H9 (cell line): Measurements from ENCODE around the gene BICDL1. TPM values are rescaled to one million over a fixed set of nuclear protein-coding genes. Genes with fewer than 3 reads are reported as not detected.

Experiments
- DNase-seq: peaks from one replicate; pipeline ENCODE4 v3.0.0-alpha.2; 2017
- H2AFZ ChIP-seq: one replicate; pipeline ENCODE4 v1.6.1; 2013; ENCODE audit warnings: mild to moderate bottlenecking, low read length, control low read depth, moderate library complexity
- H2AK5ac ChIP-seq: 2 replicates; pipeline ENCODE4 v1.6.1; 2013; ENCODE audit warnings: low read length, control low read depth, mixed read lengths; ENCODE audit not compliant: insufficient read length
- H2BK120ac ChIP-seq: one replicate; pipeline ENCODE4 v1.6.1; 2013; ENCODE audit warnings: low read depth, mild to moderate bottlenecking, low read length, control low read depth, inconsistent platforms; ENCODE audit not compliant: poor library complexity, severe bottlenecking
- H2BK12ac ChIP-seq: 2 replicates; pipeline ENCODE4 v1.6.1; 2013; ENCODE audit warnings: low read length, control low read depth, mixed read lengths, low read depth; ENCODE audit not compliant: insufficient read length
- H2BK15ac ChIP-seq: 2 replicates; pipeline ENCODE4 v1.6.1; 2013; ENCODE audit warnings: low read depth, low read length, control low read depth
- H2BK20ac ChIP-seq: one replicate; pipeline ENCODE4 v1.6.1; 2013; ENCODE audit warnings: low read depth, mild to moderate bottlenecking, low read length, control low read depth, inconsistent platforms; ENCODE audit not compliant: poor library complexity, severe bottlenecking
- H2BK5ac ChIP-seq: 2 replicates; pipeline ENCODE4 v1.6.1; 2013; ENCODE audit warnings: low read length, control low read depth, mixed read lengths; ENCODE audit not compliant: insufficient read length
- H3K14ac ChIP-seq: 2 replicates; pipeline ENCODE4 v1.6.1; 2013; ENCODE audit warnings: low read length, control low read depth; ENCODE audit not compliant: insufficient read depth
- H3K18ac ChIP-seq: 2 replicates; pipeline ENCODE4 v1.6.1; 2013; ENCODE audit warnings: low read depth, mild to moderate bottlenecking, mixed read lengths, low read length, control low read depth; ENCODE audit not compliant: insufficient read length
- H3K23ac ChIP-seq: 2 replicates; pipeline ENCODE4 v1.6.1; 2013; ENCODE audit warnings: low read length, control low read depth, mixed read lengths, low read depth; ENCODE audit not compliant: insufficient read length
- H3K23me2 ChIP-seq: 2 replicates; pipeline ENCODE4 v1.6.1; 2013; ENCODE audit warnings: low read depth, mild to moderate bottlenecking, mixed read lengths, low read length, control low read depth; ENCODE audit not compliant: insufficient read length, poor library complexity, severe bottlenecking
- H3K27ac ChIP-seq: 2 replicates; pipeline ENCODE4 v1.5.1; 2013; ENCODE audit warnings: low read length, control low read depth, mixed read lengths, low read depth; ENCODE audit not compliant: insufficient read length
- H3K27me3 ChIP-seq: 2 replicates; pipeline ENCODE4 v1.6.1; 2013; ENCODE audit warnings: low read length, control low read depth, inconsistent platforms; ENCODE audit not compliant: insufficient read depth
- H3K4ac ChIP-seq: 2 replicates; pipeline ENCODE4 v1.6.1; 2013; ENCODE audit warnings: low read depth, mild to moderate bottlenecking, control low read depth, inconsistent platforms, low read length, moderate library complexity
- H3K4me1 ChIP-seq: 2 replicates; pipeline ENCODE4 v1.6.1; 2013; ENCODE audit warnings: low read length, control low read depth, inconsistent platforms; ENCODE audit not compliant: insufficient read depth
- H3K4me2 ChIP-seq: 2 replicates; pipeline ENCODE4 v1.6.1; 2013; ENCODE audit warnings: low read length, control low read depth, mixed read lengths; ENCODE audit not compliant: insufficient read length, insufficient read depth
- H3K56ac ChIP-seq: 2 replicates; pipeline ENCODE4 v1.6.1; 2013; ENCODE audit warnings: low read depth, mild to moderate bottlenecking, mixed read lengths, low read length, control low read depth; ENCODE audit not compliant: insufficient read length
- H3K79me1 ChIP-seq: 2 replicates; pipeline ENCODE4 v1.6.1; 2013; ENCODE audit warnings: low read depth, mild to moderate bottlenecking, moderate library complexity, low read length, control low read depth, inconsistent platforms; ENCODE audit not compliant: insufficient read depth, poor library complexity, severe bottlenecking
- H3K79me2 ChIP-seq: 2 replicates; pipeline ENCODE4 v1.6.1; 2013; ENCODE audit warnings: low read length, control low read depth, inconsistent platforms; ENCODE audit not compliant: insufficient read depth
- H3K9ac ChIP-seq: 2 replicates; pipeline ENCODE4 v1.6.1; 2013; ENCODE audit warnings: low read length, control low read depth, mixed read lengths; ENCODE audit not compliant: insufficient read length; ENCODE audit errors: extremely low read depth
- H3K9me3 ChIP-seq: one replicate; pipeline ENCODE4 v1.6.1; 2013; ENCODE audit warnings: low read depth, low read length, inconsistent platforms; ENCODE audit not compliant: control insufficient read depth
- H3T11ph ChIP-seq: one replicate; pipeline ENCODE4 v1.6.1; 2013; ENCODE audit warnings: mild to moderate bottlenecking, low read length, control low read depth, inconsistent platforms
- H4K20me1 ChIP-seq: one replicate; pipeline ENCODE4 v1.6.1; 2013; ENCODE audit not compliant: control insufficient read depth, insufficient read length, insufficient read depth
- H4K5ac ChIP-seq: 2 replicates; pipeline ENCODE4 v1.6.1; 2013; ENCODE audit warnings: low read depth, mild to moderate bottlenecking, mixed read lengths, low read length, control low read depth; ENCODE audit not compliant: insufficient read length
- H4K8ac ChIP-seq: replicated peaks from 2 replicates; pipeline ENCODE4 v1.6.1; 2013; ENCODE audit warnings: low read length, control low read depth, mixed read lengths, low read depth; ENCODE audit not compliant: insufficient read length
- H4K91ac ChIP-seq: 2 replicates; pipeline ENCODE4 v1.6.1; 2013; ENCODE audit warnings: low read depth, mild to moderate bottlenecking, moderate library complexity, mixed read lengths, low read length, control low read depth; ENCODE audit not compliant: insufficient read length
- H3K27ac Mint-ChIP-seq, 3 experiments: 2 replicates in 2 of 3; 3 replicates in 1 of 3; pipeline ENCODE4 v1.8.0; 2020 to 2021; ENCODE audit warnings: mixed read lengths in 3 of 3, mild to moderate bottlenecking in 1 of 3, moderate library complexity in 1 of 3
- H3K27me3 Mint-ChIP-seq: 2 replicates; pipeline ENCODE4 v1.8.0; 2021; ENCODE audit warnings: low read depth, mild to moderate bottlenecking, moderate library complexity, mixed read lengths
- H3K36me3 Mint-ChIP-seq, 3 experiments: 2 replicates in 2 of 3; 3 replicates in 1 of 3; pipeline ENCODE4 v1.8.0; 2020 to 2021; ENCODE audit warnings: low read depth in 3 of 3, mixed read lengths in 3 of 3; ENCODE audit not compliant: insufficient read depth in 1 of 3
- H3K4me1 Mint-ChIP-seq, 2 experiments: 2 replicates each; pipeline ENCODE4 v1.8.0; 2020; ENCODE audit warnings: mixed read lengths in 2 of 2
- H3K4me3 Mint-ChIP-seq, 2 experiments: 2 replicates in 1 of 2; 3 replicates in 1 of 2; pipeline ENCODE4 v1.8.0; 2020 to 2021; ENCODE audit warnings: mild to moderate bottlenecking in 2 of 2, mixed read lengths in 2 of 2, moderate library complexity in 1 of 2
- H3K9me3 Mint-ChIP-seq, 2 experiments: 2 replicates in 1 of 2; 3 replicates in 1 of 2; pipeline ENCODE4 v1.8.0; 2020; ENCODE audit warnings: mild to moderate bottlenecking in 2 of 2, mixed read lengths in 2 of 2, moderate library complexity in 1 of 2
- WGBS: extraction: QIAGEN DNeasy Blood & Tissue Kit; methylation state at CpG from one replicate; pipeline ENCODE4 v1.1.7; 2013; ENCODE audit warnings: missing lambda C conversion rate, low lambda C conversion rate, mixed read lengths; ENCODE audit not compliant: insufficient read length; ENCODE audit errors: extremely low coverage; 5-methylcytosine and 5-hydroxymethylcytosine counted together
- total RNA-seq: library from RNA; stranded (reverse); gene quantifications from 2 replicates; pipeline ENCODE4 v1.2.1, GENCODE V29; 2021
- TF ChIP-seq, protein P1 (sequence below): fragments of 200-600 bp; sonication (generic); conservative IDR thresholded peaks from 3 replicates; pipeline ENCODE4 v1.8.0; 2021; ENCODE audit warnings: antibody characterized with exemption, mild to moderate bottlenecking

BICDL1 gene
- total RNA-seq, 1 experiment from 2014 or later: 13.8 TPM

GRCh38 chr12:120079411-120080400, 90.7 kb downstream of the BICDL1 start:
- H3K79me1 ChIP-seq: no peaks in the 10 kb centered on the region
- H3K4me2 ChIP-seq: no peak overlapping the region
- H3K27me3 ChIP-seq: no peaks in the 10 kb centered on the region
- no peak overlapping the region for H3K27ac ChIP-seq
- no peaks in the 10 kb centered on the region for H3K23me2 ChIP-seq
- H2BK20ac ChIP-seq: no peak overlapping the region
- no peak overlapping the region for H3K18ac ChIP-seq
- H3K9ac ChIP-seq: no peak overlapping the region
- Mint-ChIP-seq H3K4me1 (peaks cover 6 to 9% of the 10 kb centered on the region in 2 experiments), H3K4me3 (no peak overlapping the region; a peak in 1 of 5 replicates), H3K9me3 (no peaks in the 10 kb centered on the region), H3K36me3 (peaks cover 3 to 14% (median 13%) of the 10 kb centered on the region in 3 experiments; a peak in 4 of 7 replicates), H3K27ac (peak overlapping the region in 1 of 3 experiments; percentile 44; a peak in 4 of 7 replicates), H3K27me3 (no peaks in the 10 kb centered on the region)
- H2BK12ac ChIP-seq: no peak overlapping the region
- no peak overlapping the region for H2BK5ac ChIP-seq
- no peak overlapping the region for H4K91ac ChIP-seq
- no CpG with 5 or more reads among the region's 9 CpGs for WGBS
- no peak overlapping the region for H3K56ac ChIP-seq
- H3K4me1 ChIP-seq: peaks cover 3% of the 10 kb centered on the region; the same call in 1 of the 2 replicates
- H2AK5ac ChIP-seq: no peak overlapping the region
- no peak overlapping the region for H4K8ac ChIP-seq
- no peak overlapping the region for H3K14ac ChIP-seq
- no peak overlapping the region for H2BK15ac ChIP-seq
- H4K20me1 ChIP-seq: no peaks in the 10 kb centered on the region
- TF ChIP-seq, protein P1, sequence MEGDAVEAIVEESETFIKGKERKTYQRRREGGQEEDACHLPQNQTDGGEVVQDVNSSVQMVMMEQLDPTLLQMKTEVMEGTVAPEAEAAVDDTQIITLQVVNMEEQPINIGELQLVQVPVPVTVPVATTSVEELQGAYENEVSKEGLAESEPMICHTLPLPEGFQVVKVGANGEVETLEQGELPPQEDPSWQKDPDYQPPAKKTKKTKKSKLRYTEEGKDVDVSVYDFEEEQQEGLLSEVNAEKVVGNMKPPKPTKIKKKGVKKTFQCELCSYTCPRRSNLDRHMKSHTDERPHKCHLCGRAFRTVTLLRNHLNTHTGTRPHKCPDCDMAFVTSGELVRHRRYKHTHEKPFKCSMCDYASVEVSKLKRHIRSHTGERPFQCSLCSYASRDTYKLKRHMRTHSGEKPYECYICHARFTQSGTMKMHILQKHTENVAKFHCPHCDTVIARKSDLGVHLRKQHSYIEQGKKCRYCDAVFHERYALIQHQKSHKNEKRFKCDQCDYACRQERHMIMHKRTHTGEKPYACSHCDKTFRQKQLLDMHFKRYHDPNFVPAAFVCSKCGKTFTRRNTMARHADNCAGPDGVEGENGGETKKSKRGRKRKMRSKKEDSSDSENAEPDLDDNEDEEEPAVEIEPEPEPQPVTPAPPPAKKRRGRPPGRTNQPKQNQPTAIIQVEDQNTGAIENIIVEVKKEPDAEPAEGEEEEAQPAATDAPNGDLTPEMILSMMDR: no peak
- no peaks in the 10 kb centered on the region for H3K79me2 ChIP-seq
- H3K23ac ChIP-seq: no peak overlapping the region
- no peak overlapping the region for H3T11ph ChIP-seq
- no peaks in the 10 kb centered on the region for H3K9me3 ChIP-seq
- DNase-seq: no peak
- H3K4ac ChIP-seq: no peak overlapping the region
- no peak overlapping the region for H4K5ac ChIP-seq
- no peak overlapping the region for H2BK120ac ChIP-seq
- H2AFZ ChIP-seq: no peak overlapping the region
